HUDEP-2 (cell line): ENCODE results near the gene EPHB1.

ENCODE experiments used
- DNase-seq, 76 experiments: peaks; one replicate each; lab custom pipeline; 2025; ENCODE audit not compliant: unreplicated experiment in 76 of 76; lab: John Stamatoyannopoulos, UW

Gene EPHB1

DNA sequence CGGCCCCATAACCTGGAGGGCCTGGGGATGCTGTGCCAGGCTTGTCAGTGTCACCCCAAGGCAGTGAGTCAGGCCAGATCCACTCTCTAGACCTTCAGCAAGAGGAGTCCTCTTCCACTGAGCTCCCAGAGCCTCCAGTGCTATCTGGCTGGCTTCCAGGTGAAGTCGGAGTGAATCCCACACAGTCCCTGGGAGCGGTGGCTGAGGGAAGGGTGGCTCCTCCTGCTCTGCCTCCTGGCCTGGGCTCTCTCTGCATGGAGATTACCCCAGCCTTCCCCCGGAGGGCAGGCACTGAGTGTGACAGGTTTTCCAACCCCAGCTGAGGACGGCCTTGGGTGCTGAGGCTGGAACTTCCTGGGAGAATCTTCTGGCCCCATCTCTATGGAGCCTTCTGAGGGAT lies 82.7 kb downstream of the EPHB1 start:
- DNase-seq: no peak

DNA sequence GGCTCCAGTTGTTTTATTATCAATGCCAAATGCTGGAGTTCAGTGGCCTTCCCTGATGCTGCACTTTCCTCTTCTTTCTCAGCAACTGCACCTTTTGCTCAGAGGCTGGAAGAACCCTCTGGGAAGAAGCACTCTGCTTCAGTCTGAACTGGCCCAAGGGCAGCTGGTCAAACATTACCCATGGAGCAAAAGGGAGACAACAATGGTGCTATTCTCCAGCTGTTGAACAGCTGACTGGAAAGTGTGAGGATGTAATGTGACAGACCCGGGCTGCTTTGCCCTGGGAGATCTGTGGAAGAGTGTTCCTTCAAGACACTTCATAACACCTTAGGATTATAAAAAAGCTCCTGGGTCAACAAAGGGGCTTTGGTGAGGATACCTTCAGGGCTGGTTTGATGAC lies 84.9 kb downstream of the EPHB1 start:
- DNase-seq: no peak

DNA sequence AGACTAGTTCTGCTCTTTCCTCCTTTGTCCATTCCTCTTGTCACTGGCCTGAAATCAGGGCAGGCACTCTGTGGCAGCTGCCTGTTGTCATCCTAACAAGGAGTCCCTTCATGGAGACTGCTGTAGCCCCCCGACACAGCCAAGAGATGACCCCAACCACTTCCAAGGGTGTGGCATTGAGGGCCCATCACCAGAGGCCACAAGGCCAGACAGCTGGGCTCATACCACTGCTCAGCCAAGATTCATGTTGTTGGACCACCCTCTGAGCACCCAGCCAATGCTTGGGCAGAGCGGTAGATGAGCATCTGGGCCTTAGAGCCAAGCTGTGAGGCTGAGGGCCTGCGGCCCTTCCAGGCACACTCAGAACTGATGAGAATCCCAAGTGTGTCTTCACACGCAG lies 85.4 kb downstream of the EPHB1 start:
- DNase-seq: no peak

DNA sequence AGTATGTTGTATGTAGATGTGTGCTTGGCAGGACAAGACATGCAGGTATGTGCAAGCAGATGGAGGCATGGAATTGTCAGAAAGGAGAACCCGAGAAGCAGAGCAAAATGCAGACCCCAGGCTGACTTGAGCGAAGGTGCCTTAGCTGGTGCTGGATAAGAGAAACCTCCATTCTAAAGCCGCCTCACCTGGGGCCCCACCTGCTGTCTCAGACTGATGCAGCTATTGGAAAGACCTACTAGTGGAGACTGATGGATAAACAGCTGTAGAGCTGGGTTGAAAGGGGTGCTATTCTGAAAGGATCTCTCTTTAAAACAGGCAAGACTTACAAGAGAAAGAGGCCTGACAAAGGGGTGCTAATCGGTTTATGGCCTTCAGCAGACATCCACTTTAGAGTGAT lies 86.2 kb downstream of the EPHB1 start:
- no peak for DNase-seq

DNA sequence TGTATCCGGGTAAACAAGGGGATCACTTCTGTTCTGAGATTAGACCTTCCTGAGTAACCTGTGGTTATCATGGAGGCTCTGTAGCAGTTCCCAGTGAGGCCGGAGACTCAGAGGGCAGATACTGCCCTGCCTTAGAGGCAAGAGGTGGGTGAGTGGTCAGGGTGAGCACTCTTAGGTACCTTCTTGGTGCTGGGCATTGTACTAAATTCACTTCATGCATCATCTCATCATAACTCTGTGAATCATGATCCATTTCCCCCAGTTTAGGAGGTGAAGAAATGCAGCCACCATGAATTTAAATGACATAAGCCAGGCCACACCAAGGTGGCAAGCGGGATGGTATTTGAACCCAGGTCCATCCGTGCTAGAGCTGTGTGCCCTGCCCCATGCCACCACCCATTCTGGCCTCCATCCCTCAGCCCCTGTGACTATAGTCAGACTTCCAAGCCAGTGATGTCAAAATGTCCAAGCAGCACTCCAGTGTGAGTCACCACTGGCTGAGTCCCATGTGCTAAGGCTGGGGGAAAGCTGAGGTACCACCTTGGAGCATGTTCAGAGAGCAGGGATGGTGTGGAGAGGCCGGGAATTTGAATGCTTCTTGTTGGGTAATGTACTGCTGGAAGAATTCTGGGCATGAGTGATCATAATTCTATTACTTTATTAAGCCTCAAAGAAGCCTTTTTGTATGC lies 88.8 kb downstream of the EPHB1 start:
- no peak for DNase-seq

DNA sequence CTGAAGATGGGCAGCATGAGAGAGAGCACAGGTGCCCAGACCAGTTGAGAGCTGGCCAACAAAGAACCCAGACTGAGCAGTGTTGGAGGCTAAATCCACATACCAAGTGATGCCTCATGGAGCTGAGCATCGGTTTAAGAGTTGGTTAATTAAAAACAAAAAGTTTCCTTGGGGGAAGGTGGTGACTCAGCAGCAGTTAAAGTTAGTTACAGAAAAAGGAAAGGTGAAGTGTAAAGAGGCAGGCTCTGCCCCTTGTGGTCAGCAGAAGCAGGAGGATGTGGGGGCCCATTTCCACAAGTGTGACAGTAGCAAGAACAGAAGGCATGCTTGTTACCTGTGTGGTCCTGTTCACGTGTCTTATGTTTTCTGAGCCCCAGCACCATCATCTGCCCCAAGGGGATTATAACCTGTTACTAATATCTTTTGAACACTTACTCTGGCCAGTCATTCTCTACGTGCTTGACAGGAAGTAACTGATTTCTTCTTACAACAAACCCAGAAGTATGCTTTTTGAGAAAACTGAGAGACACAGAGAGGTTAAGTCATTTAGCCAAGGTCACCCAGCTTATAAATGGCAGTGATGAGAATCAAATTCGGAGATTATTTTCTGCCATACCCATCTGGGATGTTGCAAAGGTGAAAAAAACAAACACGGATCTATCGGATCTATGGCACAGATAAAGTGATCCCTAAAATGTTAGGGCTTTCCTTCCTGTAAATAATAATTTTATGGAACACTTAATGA lies 91.0 kb downstream of the EPHB1 start:
- DNase-seq: no peak

DNA sequence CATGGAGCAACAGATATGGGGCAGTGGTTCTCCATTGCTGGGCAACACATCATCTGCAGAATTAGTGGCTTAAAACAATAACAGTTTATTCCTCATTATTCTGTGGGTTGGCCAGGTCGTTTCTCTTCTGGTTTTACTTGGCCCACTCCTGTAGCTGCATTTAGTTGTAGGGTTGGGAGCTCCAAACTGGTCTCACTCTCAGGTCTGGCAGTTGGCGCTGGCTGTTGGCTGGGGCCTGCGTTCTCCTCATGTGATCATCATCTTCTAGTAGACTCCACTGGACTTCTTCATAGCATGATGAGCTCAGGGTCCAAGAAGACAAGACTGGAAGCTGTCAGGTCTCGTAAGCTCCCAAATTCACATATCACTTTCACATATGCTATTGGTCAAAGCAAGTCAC lies 91.9 kb downstream of the EPHB1 start:
- DNase-seq: no peak

DNA sequence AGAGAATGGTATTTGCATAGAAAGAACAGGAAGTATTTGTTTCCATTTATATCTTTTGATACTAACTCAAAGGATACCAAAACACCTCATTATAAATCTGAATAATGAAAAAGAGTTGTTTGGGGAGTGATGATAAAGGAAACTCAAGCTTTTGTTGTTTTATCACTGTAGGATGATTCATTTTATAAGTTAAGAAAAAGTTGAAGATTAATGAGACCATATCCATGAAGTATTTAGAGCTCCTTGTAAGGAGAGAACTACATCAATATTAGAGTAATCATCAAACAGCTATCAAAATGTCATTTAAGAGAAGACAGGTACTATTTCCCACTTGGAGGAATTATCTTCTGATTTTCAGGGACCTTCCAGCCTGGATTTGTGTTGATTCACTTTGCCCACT lies 92.5 kb downstream of the EPHB1 start:
- DNase-seq: no peak

DNA sequence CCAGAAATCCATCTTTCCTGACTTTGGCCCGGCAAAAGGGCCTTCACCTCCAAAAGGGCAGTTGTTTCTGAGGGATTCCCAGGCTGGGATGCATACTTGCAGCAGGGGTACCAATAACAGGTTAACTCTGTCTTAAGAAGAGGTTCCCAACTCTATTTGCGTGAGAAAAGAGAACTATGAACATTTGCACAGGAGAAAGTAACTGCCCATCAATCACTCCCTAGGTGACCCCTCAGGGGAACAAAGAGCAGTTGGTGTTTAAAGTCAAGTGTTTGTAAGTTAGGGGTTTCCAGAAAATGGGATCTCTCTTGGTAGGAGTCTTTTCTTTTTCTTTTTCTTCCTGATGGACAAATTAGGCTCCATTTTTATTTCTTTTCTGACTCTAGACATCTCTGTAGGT lies 97.3 kb downstream of the EPHB1 start:
- no peak for DNase-seq

DNA sequence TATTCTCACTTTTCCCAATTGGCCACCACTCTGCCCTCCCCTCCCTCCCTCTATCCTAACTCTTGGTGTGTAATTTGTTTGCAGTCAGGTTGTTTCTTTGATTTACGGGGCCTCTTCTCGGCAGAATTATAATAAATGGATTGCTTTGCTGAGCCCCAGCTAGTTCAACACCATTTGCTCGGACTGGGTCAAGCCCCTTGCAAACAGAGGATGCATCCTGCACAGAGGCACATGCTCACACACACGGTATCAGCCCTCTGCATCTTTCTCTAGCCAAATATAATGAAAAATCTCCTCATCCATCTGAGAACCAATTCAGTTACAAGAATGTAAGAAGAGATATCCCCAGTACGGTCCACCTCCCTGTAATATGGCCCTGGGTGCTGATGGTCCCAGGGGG lies 97.7 kb downstream of the EPHB1 start:
- DNase-seq: no peak

DNA sequence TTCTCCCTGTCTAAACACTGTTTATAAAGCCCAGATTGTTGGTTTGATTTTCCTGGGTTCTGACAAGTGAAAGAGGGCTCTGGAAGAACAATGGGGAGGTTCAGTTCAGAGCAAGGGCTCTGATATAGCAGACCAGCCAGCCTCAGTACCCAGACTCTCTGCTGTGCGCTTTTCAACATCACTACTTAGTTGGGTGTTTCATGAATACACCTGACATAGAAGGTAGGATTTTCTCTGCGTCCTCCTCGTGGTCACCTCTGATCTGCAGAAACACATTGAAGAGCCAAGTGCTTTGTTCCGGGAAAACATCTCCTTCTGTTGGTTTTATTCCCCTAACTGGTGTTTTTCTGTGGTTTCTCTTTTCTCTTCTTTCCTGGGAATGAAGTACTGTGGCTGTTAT lies 99.5 kb downstream of the EPHB1 start:
- no peak for DNase-seq

DNA sequence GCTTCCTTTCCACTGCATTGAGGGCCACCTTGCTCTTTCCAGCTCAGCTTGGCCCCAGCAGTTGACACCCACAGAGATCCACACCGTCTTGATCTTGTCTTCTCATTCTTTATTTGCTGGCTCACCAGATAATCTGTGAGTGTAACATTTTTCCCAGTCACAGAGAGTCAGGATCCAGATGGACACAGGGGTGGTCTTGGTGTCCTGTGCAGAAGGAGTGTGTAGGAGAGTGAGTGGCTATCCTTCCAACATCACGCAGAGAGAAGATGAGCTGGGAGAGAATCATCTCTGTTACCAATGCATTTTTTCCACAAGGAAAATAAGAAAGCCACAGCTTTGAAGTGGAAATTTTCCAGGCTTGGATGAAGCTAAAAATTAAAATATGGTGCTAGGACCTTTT lies 100.1 kb downstream of the EPHB1 start:
- no peak for DNase-seq

DNA sequence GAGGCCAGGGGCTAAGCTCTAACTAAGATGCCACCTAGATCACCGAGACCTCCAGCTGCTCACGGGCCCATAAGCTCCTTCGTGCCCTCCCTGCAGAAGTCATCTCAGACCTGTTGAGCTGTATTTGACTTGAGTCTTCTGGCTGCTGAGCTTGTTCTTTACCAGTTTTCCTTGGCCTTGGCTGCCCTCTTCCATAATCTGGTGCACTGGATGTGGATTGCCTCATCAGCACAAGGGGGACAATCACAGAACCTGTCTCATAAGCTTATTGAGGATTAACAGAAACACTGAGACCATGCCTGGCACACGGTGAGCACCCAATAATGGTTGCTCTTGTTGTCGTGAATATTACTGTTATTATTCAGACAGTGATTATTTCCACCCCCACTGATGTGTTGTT lies 101.1 kb downstream of the EPHB1 start:
- DNase-seq: no peak

DNA sequence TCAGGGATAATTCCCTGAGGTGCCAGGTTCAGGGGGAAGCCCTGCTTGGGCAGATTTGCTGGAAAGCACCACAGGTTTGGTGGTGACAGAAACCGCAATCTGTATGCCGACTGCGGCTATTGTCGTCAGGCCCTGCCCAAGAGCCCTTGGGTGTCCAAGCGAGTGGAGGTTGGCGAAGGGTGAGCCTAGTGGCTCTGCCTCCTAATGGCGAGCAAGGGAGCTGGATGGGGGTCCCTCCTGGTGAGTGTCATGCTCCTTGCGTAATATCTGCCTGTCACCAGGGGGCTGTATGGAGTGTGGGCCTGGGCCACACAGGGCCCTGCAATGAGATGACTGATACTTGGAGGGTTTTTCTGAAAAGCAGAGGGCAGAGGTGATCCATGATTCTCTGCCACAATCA lies 101.6 kb downstream of the EPHB1 start:
- DNase-seq: no peak

DNA sequence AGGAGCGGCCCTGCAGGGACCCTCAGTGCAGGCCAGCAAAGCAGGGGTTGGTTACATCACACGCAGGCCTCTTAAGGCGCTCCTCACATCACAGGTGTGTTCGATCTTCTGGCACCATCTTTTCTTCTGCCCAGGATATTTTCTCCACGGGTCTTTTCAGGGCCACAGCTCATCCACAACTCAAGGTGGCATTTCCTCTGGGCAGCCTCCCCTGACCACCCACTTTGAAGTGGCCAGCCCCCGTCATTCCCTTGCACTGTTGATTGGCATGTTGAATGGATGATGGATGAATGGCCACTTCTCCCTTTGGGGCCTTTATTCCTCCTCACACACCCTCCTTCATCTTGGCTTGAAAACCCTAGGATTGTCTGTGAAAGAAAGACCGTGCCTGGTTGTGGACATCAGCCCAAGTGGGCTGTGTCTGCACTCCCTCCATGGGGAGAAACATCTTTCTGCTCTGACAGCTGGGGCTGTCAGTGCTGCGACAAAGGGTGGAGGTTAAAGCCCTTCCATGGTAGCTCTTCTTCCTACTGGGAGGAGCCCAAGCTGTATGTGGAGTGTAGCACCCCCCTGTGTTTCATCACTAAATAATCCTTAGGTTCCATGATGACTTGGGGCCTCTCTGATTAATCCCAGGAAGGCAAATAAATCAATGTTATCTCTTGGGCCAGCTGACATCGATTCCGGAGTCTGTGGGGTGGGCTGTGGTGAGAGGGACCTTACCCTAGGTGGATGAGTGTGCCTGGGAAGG lies 102.5 kb downstream of the EPHB1 start:
- no peak for DNase-seq

DNA sequence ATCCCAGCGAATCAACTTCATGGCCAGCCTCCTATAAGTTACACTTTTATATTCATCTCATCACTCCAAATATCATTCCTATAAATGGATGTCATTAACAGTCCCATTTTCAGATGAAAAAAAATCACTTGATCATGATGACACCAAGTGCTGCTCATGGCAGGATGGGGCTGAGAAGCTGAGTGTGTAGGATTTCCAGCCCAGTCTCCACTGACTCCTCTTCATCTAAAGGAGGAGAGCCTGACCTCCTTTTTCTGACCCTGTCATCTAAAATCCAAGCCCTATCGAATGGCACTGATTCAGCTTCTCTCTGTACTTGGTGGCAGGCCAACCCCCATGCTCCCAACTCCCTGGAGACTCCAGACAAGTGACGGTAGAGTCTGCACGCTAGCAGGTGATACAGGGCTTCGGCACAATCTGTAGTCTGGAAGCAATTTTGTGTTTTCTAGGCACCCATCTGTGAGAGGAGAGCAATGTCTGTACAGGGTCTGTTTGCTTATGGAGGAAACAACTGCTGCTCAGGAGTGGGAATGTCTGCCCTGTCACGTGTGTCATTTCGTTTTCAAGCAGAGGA lies 103.2 kb downstream of the EPHB1 start:
- DNase-seq: no peak

DNA sequence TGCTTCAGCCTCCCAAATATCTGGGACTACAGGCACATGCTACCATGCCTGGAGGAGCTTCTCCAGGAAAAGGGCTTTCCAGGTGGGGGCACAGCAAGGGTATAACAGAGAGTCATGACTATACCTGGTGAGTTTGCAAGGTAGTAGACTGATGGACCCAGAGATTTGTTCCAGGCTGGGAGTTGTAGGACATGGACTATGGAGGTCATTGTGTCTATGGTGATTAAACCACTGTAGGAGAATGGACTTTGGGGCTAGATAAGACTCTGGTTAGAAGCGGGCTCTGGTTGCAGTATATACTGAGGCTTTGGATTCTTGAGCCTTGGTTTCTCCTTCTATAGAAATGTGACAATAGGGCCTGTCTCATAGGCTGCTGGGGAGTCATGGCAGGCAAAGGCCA lies 104.7 kb downstream of the EPHB1 start:
- DNase-seq: no peak

DNA sequence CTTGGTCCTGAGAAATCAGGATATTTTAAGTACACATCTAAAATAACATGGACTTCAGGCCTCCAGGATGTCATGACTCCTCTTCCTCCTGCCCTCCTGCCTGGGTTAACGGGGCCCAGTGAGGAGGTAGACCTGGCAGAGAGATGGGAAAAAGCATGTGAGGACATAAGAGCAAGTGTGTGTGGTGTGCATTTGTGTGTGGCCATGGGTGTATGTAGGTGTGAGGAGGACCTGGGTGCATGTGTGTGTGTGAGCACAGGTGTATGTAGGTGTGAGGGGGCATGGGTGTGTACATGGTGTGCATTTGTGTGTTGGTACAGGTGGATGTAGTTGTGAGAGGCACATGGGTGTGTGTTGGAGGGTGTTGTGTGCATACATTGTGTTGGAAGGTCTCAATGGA lies 105.4 kb downstream of the EPHB1 start:
- DNase-seq: no peak

DNA sequence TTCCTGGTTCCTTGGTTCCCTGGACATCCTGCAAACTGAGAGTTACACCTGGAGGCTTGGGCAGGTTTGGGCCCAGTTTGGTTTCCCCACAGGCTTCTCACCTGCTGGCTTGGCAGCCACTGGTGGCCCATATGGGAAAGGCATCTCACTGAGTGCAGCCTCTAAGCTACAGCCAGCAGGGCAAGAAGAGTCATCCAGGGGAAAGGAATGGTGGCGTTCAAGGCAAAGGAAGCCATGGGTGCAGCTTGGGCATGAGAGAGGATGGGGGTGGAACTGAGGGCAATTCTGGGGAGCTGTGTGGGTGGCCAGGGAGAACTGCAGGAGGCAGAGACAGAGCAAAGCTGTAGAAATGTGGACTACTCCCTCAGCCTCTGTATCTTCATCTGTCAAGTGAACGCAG lies 106.4 kb downstream of the EPHB1 start:
- DNase-seq: no peak

DNA sequence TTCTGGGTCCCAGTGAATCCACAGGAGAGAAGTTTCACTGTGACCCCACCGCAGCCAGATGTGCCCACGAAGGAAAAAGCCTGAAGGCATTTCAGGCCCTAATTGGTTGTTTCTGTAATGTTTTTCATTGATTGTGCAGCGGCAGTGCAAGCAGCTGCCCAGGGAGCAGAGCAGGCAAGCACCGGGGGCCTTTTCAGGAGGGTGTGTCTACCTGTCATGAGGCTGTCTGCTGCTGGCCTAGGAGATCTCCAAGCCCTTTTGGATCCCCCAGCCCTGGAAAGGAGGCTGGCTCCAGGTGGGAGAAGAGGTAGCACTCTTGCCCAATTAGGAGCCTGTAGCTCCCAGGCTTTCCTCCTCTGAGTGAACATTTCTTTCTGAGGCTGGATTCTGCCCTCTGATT lies 108.8 kb downstream of the EPHB1 start:
- DNase-seq: no peak

DNA sequence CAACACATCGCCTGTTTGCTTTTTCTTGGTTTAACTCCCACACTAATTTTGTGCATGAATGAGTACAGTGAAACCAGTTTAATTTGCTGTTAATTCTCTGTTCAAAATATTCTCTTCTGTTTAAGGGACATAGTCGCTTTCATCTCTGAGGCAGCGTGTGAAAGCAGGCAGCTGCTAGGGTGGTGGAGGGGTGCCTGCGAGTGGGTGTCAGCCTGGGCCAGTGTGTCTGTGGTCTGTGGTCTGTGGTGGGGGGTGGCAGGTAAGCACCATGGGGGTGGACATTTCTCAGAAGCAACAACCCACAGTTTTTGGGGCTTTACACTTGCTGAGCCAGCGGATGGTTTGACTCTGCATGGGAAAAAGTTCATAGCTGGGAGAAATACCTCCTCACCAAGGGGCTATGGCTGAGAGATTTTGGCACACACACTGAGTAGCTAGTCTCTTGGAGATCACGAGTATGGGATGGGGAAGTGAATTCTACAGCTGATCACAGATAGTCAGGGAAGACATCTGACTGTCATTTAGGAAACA lies 109.2 kb downstream of the EPHB1 start:
- DNase-seq: no peak
